ENCODE measurements around the gene DMKN.

The DMKN gene

GRCh38 chr19:35454663-35455062 is 58.8 kb downstream of the DMKN start:
- H3K4ac ChIP-seq (ENCODE audit: low read depth in 1 of 2, low read length in 2 of 2), result no peak overlapping the region
- H3K4me1 ChIP-seq (ENCODE audit: control insufficient read depth, insufficient read depth, low read depth, low read length), result peaks cover 7% of the 10 kb centered on the region
- 85% methylated on average over 1 of the region's 2 CpGs for WGBS
- H3K27ac ChIP-seq (ENCODE audit: low read length, poor library complexity, severe bottlenecking), result no peak overlapping the region
- H2BK15ac ChIP-seq (ENCODE audit: low read depth, poor library complexity, severe bottlenecking), result no peak overlapping the region
- H3K36me3 ChIP-seq (ENCODE audit: control insufficient read depth in 1 of 2, insufficient read depth in 2 of 2, low read depth in 1 of 2, low read length in 2 of 2), result no peaks in the 10 kb centered on the region
- H3K79me1 ChIP-seq (replicated peaks; ENCODE audit: low read length, poor library complexity, severe bottlenecking), result no peaks in the 10 kb centered on the region
- H3K4me3 ChIP-seq (ENCODE audit: insufficient read depth in 1 of 2, low read depth in 1 of 2, low read length in 2 of 2), result no peak overlapping the region
- DNase-seq, result no peak
- H2BK5ac ChIP-seq (ENCODE audit: low read depth, low read length, poor library complexity, severe bottlenecking), result no peak overlapping the region
- H3K18ac ChIP-seq (ENCODE audit: low read depth in 1 of 2, low read length in 2 of 2), result no peak overlapping the region
- H3K14ac ChIP-seq (ENCODE audit: low read length in 2 of 2), result no peak overlapping the region
- no peak overlapping the region for H4K8ac ChIP-seq (ENCODE audit: low read length)
- peaks cover 14 to 18% of the 10 kb centered on the region in 2 experiments for H3K27me3 ChIP-seq (ENCODE audit: control insufficient read depth in 1 of 2, insufficient read depth in 1 of 2, low read length in 2 of 2)
- no peak overlapping the region for H2AK5ac ChIP-seq (ENCODE audit: low read length, severe bottlenecking)
- no peak overlapping the region for H3K23ac ChIP-seq (ENCODE audit: low read length in 2 of 2)
- no peak overlapping the region for H2AFZ ChIP-seq (ENCODE audit: low read depth, low read length)
- H2BK120ac ChIP-seq (ENCODE audit: low read depth, low read length), result no peak overlapping the region
- H3K9ac ChIP-seq (ENCODE audit: low read length), result no peak overlapping the region
- no peak overlapping the region for H2BK12ac ChIP-seq (ENCODE audit: low read length in 2 of 2)
- H3K9me3 ChIP-seq (ENCODE audit: control insufficient read depth, low read length), result no peaks in the 10 kb centered on the region
- no peak overlapping the region for H3K4me2 ChIP-seq (ENCODE audit: low read length, poor library complexity, severe bottlenecking)
- no peak overlapping the region for H4K91ac ChIP-seq (ENCODE audit: low read length)

- H3K79me1 ChIP-seq (replicated peaks; ENCODE audit: low read length, poor library complexity, severe bottlenecking), result no peaks in the 10 kb centered on the region
- H2AK5ac ChIP-seq (ENCODE audit: low read length, severe bottlenecking), result no peak overlapping the region
- no peak overlapping the region for H3K23ac ChIP-seq (ENCODE audit: low read length in 2 of 2)
- no peak overlapping the region for H3K27ac ChIP-seq (ENCODE audit: low read length, poor library complexity, severe bottlenecking)
- H2BK12ac ChIP-seq (ENCODE audit: low read length in 2 of 2), result no peak overlapping the region
- no peak overlapping the region for H2AFZ ChIP-seq (ENCODE audit: low read depth, low read length)
- no peak for DNase-seq
- H3K27me3 ChIP-seq (ENCODE audit: control insufficient read depth in 1 of 2, insufficient read depth in 1 of 2, low read length in 2 of 2), result peaks cover 3 to 38% of the 10 kb centered on the region in 2 experiments
- H2BK120ac ChIP-seq (ENCODE audit: low read depth, low read length), result no peak overlapping the region
- no peak overlapping the region for H2BK5ac ChIP-seq (ENCODE audit: low read depth, low read length, poor library complexity, severe bottlenecking)
- H3K36me3 ChIP-seq (ENCODE audit: control insufficient read depth in 1 of 2, insufficient read depth in 2 of 2, low read depth in 1 of 2, low read length in 2 of 2), result no peaks in the 10 kb centered on the region
- H4K91ac ChIP-seq (ENCODE audit: low read length), result no peak overlapping the region
- H3K18ac ChIP-seq (ENCODE audit: low read depth in 1 of 2, low read length in 2 of 2), result no peak overlapping the region
- H4K8ac ChIP-seq (ENCODE audit: low read length), result no peak overlapping the region
- 91% methylated on average over 6 of the region's 7 CpGs for WGBS
- no peaks in the 10 kb centered on the region for H3K9me3 ChIP-seq (ENCODE audit: control insufficient read depth, low read length)
- no peak overlapping the region for H3K9ac ChIP-seq (ENCODE audit: low read length)
- H3K14ac ChIP-seq (ENCODE audit: low read length in 2 of 2), result no peak overlapping the region
- H3K4me2 ChIP-seq (ENCODE audit: low read length, poor library complexity, severe bottlenecking), result no peak overlapping the region
- H2BK15ac ChIP-seq (ENCODE audit: low read depth, poor library complexity, severe bottlenecking), result no peak overlapping the region
- no peak overlapping the region for H3K4me3 ChIP-seq (ENCODE audit: insufficient read depth in 1 of 2, low read depth in 1 of 2, low read length in 2 of 2)
- no peak overlapping the region for H3K4ac ChIP-seq (ENCODE audit: low read depth in 1 of 2, low read length in 2 of 2)
- no peaks in the 10 kb centered on the region for H3K4me1 ChIP-seq (ENCODE audit: control insufficient read depth, insufficient read depth, low read depth, low read length)
These were observed 61.9 kb downstream of the DMKN start for GRCh38 chr19:35451338-35452096.

GRCh38 chr19:35449359-35450043 is 63.9 kb downstream of the DMKN start:
- no peak overlapping the region for H3K18ac ChIP-seq (ENCODE audit: low read depth in 1 of 2, low read length in 2 of 2)
- H3K14ac ChIP-seq (ENCODE audit: low read length in 2 of 2), result peak overlapping the region in 1 of 2 experiments; percentile 64
- H4K8ac ChIP-seq (ENCODE audit: low read length), result no peak overlapping the region
- H2AFZ ChIP-seq (ENCODE audit: low read depth, low read length), result no peak overlapping the region
- H3K4me3 ChIP-seq (ENCODE audit: insufficient read depth in 1 of 2, low read depth in 1 of 2, low read length in 2 of 2), result no peak overlapping the region
- H2BK15ac ChIP-seq (ENCODE audit: low read depth, poor library complexity, severe bottlenecking), result no peak overlapping the region
- H3K36me3 ChIP-seq (ENCODE audit: control insufficient read depth in 1 of 2, insufficient read depth in 2 of 2, low read depth in 1 of 2, low read length in 2 of 2), result no peaks in the 10 kb centered on the region
- H3K4ac ChIP-seq (ENCODE audit: low read depth in 1 of 2, low read length in 2 of 2), result no peak overlapping the region
- H3K9me3 ChIP-seq (ENCODE audit: control insufficient read depth, low read length), result no peaks in the 10 kb centered on the region
- H3K27me3 ChIP-seq (ENCODE audit: control insufficient read depth in 1 of 2, insufficient read depth in 1 of 2, low read length in 2 of 2), result peaks cover 3 to 49% of the 10 kb centered on the region in 2 experiments
- H3K79me1 ChIP-seq (replicated peaks; ENCODE audit: low read length, poor library complexity, severe bottlenecking), result no peaks in the 10 kb centered on the region
- no peak overlapping the region for H2BK5ac ChIP-seq (ENCODE audit: low read depth, low read length, poor library complexity, severe bottlenecking)
- no peak overlapping the region for H4K91ac ChIP-seq (ENCODE audit: low read length)
- no peak for DNase-seq
- no peak overlapping the region for H2BK120ac ChIP-seq (ENCODE audit: low read depth, low read length)
- H3K4me1 ChIP-seq (ENCODE audit: control insufficient read depth, insufficient read depth, low read depth, low read length), result no peaks in the 10 kb centered on the region
- H3K27ac ChIP-seq (ENCODE audit: low read length, poor library complexity, severe bottlenecking), result no peak overlapping the region
- 85% methylated on average over 27 of the region's 27 CpGs for WGBS
- H3K4me2 ChIP-seq (ENCODE audit: low read length, poor library complexity, severe bottlenecking), result no peak overlapping the region
- no peak overlapping the region for H2AK5ac ChIP-seq (ENCODE audit: low read length, severe bottlenecking)
- peak overlapping the region in 1 of 2 experiments; percentile 17 for H3K23ac ChIP-seq (ENCODE audit: low read length in 2 of 2)
- H2BK12ac ChIP-seq (ENCODE audit: low read length in 2 of 2), result peak overlapping the region in 1 of 2 experiments; percentile 59
- H3K9ac ChIP-seq (ENCODE audit: low read length), result no peak overlapping the region
